Neural crest cell (in vitro differentiated cells): Measurements from ENCODE around the gene CD81. TPM values are rescaled to one million over a fixed set of nuclear protein-coding genes. Genes with fewer than 3 reads are reported as not detected.

Source experiments
- DNase-seq: peaks from one replicate; pipeline ENCODE4 v3.0.0; 2021; ENCODE audit warnings: low read depth, mixed read lengths, low spot score
- H3K27ac Mint-ChIP-seq: one replicate; pipeline ENCODE4 v1.8.0; 2021; ENCODE audit warnings: mild to moderate bottlenecking, mixed read lengths; ENCODE audit not compliant: unreplicated experiment
- H3K27me3 Mint-ChIP-seq: 2 replicates; pipeline ENCODE4 v1.8.0; 2021; ENCODE audit warnings: low read depth, mild to moderate bottlenecking, mixed read lengths
- H3K36me3 Mint-ChIP-seq: 2 replicates; pipeline ENCODE4 v1.8.0; 2021; ENCODE audit warnings: low read depth, mild to moderate bottlenecking, mixed read lengths
- H3K4me1 Mint-ChIP-seq: 2 replicates; pipeline ENCODE4 v1.8.0; 2021; ENCODE audit warnings: mixed read lengths
- H3K4me3 Mint-ChIP-seq: one replicate; pipeline ENCODE4 v1.8.0; 2021; ENCODE audit warnings: mild to moderate bottlenecking, mixed read lengths
- H3K9me3 Mint-ChIP-seq: 2 replicates; pipeline ENCODE4 v1.8.0; 2021; ENCODE audit warnings: mixed read lengths
- CTCF ChIP-seq: fragments of 200-600 bp; sonication (generic); conservative IDR thresholded peaks from 2 replicates; pipeline ENCODE4 v1.5.0; 2021; ENCODE audit warnings: antibody characterized with exemption, mild to moderate bottlenecking
- total RNA-seq: library from RNA; stranded (reverse); gene quantifications from 2 replicates; pipeline ENCODE4 v1.2.1, GENCODE V29; 2021

The CD81 gene
- total RNA-seq, 1 donor from 2014 or later, result 225 TPM

- no peak for TF ChIP-seq CTCF
Measured at GRCh38 chr11:2421226-2421994, 44.3 kb downstream of the CD81 start.

GRCh38 chr11:2421996-2422395 lies 44.9 kb downstream of the CD81 start:
- DNase-seq, result no peak
- H3K36me3 Mint-ChIP-seq, result no peaks in the 10 kb centered on the region
- H3K27ac Mint-ChIP-seq, result no peak overlapping the region
- no peak for TF ChIP-seq CTCF
- H3K4me1 Mint-ChIP-seq, result no peaks in the 10 kb centered on the region
- no peak overlapping the region for H3K4me3 Mint-ChIP-seq
- H3K9me3 Mint-ChIP-seq, result no peaks in the 10 kb centered on the region
- no peaks in the 10 kb centered on the region for H3K27me3 Mint-ChIP-seq

More at GRCh38 chr11:2421226-2421994, 44.3 kb downstream of the CD81 start:
- Mint-ChIP-seq H3K27ac (no peak overlapping the region), H3K4me3 (no peak overlapping the region), H3K9me3 (no peaks in the 10 kb centered on the region), H3K4me1 (no peaks in the 10 kb centered on the region), H3K36me3 (no peaks in the 10 kb centered on the region), H3K27me3 (no peaks in the 10 kb centered on the region)
- DNase-seq, result no peak

- no peaks in the 10 kb centered on the region for H3K9me3 Mint-ChIP-seq
- H3K27ac Mint-ChIP-seq, result no peak overlapping the region
- H3K27me3 Mint-ChIP-seq, result no peaks in the 10 kb centered on the region
- no peaks in the 10 kb centered on the region for H3K4me1 Mint-ChIP-seq
- no peak for DNase-seq
- no peak overlapping the region for H3K4me3 Mint-ChIP-seq
- no peaks in the 10 kb centered on the region for H3K36me3 Mint-ChIP-seq
- TF ChIP-seq CTCF, result no peak
Measured at GRCh38 chr11:2422461-2423156, 45.5 kb downstream of the CD81 start.

GRCh38 chr11:2423157-2424025 lies 46.3 kb downstream of the CD81 start:
- no peak overlapping the region for H3K4me3 Mint-ChIP-seq
- no peaks in the 10 kb centered on the region for H3K4me1 Mint-ChIP-seq
- no peak overlapping the region for H3K27ac Mint-ChIP-seq
- DNase-seq, result no peak
- H3K9me3 Mint-ChIP-seq, result no peaks in the 10 kb centered on the region
- TF ChIP-seq CTCF, result no peak
- H3K36me3 Mint-ChIP-seq, result no peaks in the 10 kb centered on the region
- H3K27me3 Mint-ChIP-seq, result no peaks in the 10 kb centered on the region

- no peak for TF ChIP-seq CTCF
- H3K27ac Mint-ChIP-seq, result no peak overlapping the region
- no peak overlapping the region for H3K4me3 Mint-ChIP-seq
- no peaks in the 10 kb centered on the region for H3K9me3 Mint-ChIP-seq
- no peak for DNase-seq
- no peaks in the 10 kb centered on the region for H3K4me1 Mint-ChIP-seq
- no peaks in the 10 kb centered on the region for H3K27me3 Mint-ChIP-seq
- H3K36me3 Mint-ChIP-seq, result no peaks in the 10 kb centered on the region
Measured at GRCh38 chr11:2424811-2425495, 47.8 kb downstream of the CD81 start.
